HepG2 (cell line): Measurements from ENCODE around the gene JPT1.

Experiments
- BRCA1 ChIP-seq: sonication (generic); formaldehyde crosslinking; IDR thresholded peaks from 2 replicates; pipeline ENCODE4 v1.4.0; 2020; ENCODE audit warnings: missing genetic modification reagents
- U2AF2 ChIP-seq: fragments of 200-400 bp; formaldehyde crosslinking; IDR thresholded peaks from 2 replicates; pipeline ENCODE4 v1.6.1; 2017; ENCODE audit warnings: low read depth, mild to moderate bottlenecking, low read length
- ZNF33B ChIP-seq: sonication (generic); formaldehyde crosslinking; IDR thresholded peaks from 2 replicates; pipeline ENCODE4 v1.5.1; 2020; ENCODE audit warnings: mild to moderate bottlenecking, missing genetic modification reagents
- ZNF691 ChIP-seq: sonication (generic); formaldehyde crosslinking; IDR thresholded peaks from 2 replicates; pipeline ENCODE4 v1.4.0; 2020; ENCODE audit warnings: missing genetic modification reagents, low read depth, mild to moderate bottlenecking, borderline replicate concordance

GRCh38 chr17:75178453-75178852, 24.1 kb upstream of the JPT1 start:
- TF ChIP-seq BRCA1 (CRISPR knock-in tag): no peak
- TF ChIP-seq ZNF33B (CRISPR knock-in tag): no peak
- no peak for TF ChIP-seq ZNF691 (CRISPR knock-in tag)
- TF ChIP-seq U2AF2: no peak
